ENCODE data around the gene CAMTA1. TPM values are rescaled to one million over a fixed set of nuclear protein-coding genes. Genes with fewer than 3 reads are reported as not detected.
A peak's percentile ranks its signal among the peaks of the same experiment; 100 is the strongest.

CAMTA1 gene
- total RNA-seq, 1 donor from 2014 or later, result 81.6 TPM

DNA sequence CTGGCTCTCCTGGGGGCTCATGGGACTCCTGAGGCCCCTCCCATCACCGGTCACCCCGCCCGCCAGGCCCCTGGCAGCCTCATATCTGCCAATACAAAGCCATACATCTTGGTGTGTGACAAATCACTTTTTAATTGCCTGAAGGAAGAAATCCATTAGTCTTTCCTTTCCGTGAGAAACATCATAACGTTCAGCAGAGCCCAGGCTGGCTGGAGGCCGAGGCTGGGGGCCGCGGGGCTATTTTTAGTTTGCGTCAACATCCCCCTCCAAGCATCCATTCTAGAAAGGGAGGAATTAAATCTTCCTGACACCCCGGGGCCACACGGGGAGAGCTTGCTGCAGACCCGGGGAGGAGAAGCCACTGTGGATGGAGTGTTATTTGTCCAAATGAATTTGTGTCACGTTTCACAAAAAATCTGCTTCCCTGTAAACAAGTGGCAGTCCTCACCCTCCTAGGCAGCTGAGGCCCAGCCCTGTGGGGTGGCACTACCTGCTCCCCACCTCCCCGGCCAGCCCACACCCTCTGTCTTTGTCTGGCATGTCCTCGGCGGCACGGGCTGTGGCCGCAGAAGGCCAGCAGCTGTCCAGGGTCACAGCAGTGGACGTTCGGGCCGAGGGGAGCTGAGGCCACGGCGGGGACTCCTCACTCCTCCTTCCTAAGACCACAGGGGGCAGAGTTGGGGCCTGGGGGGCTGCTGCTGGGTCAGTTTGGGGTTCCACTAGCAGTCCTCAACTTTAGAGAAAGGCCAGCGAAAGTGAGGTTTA is 749.0 kb downstream of the CAMTA1 start:
- H3K4me1 Mint-ChIP-seq (ENCODE audit: unreplicated experiment), result peaks cover 53% of the 10 kb centered on the region
- no peak for DNase-seq (ENCODE audit: extremely low spot score, unreplicated experiment)
- H3K27me3 Mint-ChIP-seq (ENCODE audit: unreplicated experiment), result no peaks in the 10 kb centered on the region

DNA sequence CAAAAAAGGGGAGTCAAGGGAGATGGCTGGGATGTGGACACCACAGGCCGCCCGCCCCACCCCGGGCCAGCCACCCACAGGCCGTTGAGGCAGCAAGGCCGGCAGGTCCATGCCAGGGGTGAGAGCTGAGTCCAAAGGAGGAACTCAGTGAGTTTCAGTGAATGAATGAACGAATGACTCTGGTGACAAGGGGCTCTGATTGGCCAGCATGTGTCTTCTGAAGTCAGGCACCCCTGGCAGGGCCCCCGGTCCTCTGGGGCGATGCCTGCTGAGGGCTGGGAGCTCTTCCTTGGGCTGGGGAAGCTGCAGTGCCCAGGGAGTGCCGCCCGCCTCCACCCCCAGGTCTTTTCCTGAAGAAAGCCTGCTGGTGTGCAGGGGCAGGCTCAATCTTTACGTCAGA is 749.8 kb downstream of the CAMTA1 start:
- Mint-ChIP-seq H3K27ac (ENCODE audit: unreplicated experiment) (peak overlapping the region; percentile 85), H3K9me3 (ENCODE audit: unreplicated experiment) (no peaks in the 10 kb centered on the region), H3K27me3 (ENCODE audit: unreplicated experiment) (no peaks in the 10 kb centered on the region), H3K4me3 (ENCODE audit: unreplicated experiment) (no peak overlapping the region), H3K4me1 (ENCODE audit: unreplicated experiment) (peaks cover 54% of the 10 kb centered on the region), H3K36me3 (ENCODE audit: unreplicated experiment) (no peaks in the 10 kb centered on the region)
- DNase-seq (ENCODE audit: extremely low spot score, unreplicated experiment), result no peak
- TF ChIP-seq, protein P1, sequence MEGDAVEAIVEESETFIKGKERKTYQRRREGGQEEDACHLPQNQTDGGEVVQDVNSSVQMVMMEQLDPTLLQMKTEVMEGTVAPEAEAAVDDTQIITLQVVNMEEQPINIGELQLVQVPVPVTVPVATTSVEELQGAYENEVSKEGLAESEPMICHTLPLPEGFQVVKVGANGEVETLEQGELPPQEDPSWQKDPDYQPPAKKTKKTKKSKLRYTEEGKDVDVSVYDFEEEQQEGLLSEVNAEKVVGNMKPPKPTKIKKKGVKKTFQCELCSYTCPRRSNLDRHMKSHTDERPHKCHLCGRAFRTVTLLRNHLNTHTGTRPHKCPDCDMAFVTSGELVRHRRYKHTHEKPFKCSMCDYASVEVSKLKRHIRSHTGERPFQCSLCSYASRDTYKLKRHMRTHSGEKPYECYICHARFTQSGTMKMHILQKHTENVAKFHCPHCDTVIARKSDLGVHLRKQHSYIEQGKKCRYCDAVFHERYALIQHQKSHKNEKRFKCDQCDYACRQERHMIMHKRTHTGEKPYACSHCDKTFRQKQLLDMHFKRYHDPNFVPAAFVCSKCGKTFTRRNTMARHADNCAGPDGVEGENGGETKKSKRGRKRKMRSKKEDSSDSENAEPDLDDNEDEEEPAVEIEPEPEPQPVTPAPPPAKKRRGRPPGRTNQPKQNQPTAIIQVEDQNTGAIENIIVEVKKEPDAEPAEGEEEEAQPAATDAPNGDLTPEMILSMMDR (IDR thresholded peaks at IDR 0.05), result no peak

More for the DNA sequence above, 749.0 kb downstream of the CAMTA1 start:
- Mint-ChIP-seq H3K4me3 (ENCODE audit: unreplicated experiment) (peak overlapping the region; percentile 35), H3K27ac (ENCODE audit: unreplicated experiment) (peak overlapping the region; percentile 85), H3K9me3 (ENCODE audit: unreplicated experiment) (no peaks in the 10 kb centered on the region), H3K36me3 (ENCODE audit: unreplicated experiment) (no peaks in the 10 kb centered on the region)
- TF ChIP-seq, protein P1 (IDR thresholded peaks at IDR 0.05), result no peak

DNA sequence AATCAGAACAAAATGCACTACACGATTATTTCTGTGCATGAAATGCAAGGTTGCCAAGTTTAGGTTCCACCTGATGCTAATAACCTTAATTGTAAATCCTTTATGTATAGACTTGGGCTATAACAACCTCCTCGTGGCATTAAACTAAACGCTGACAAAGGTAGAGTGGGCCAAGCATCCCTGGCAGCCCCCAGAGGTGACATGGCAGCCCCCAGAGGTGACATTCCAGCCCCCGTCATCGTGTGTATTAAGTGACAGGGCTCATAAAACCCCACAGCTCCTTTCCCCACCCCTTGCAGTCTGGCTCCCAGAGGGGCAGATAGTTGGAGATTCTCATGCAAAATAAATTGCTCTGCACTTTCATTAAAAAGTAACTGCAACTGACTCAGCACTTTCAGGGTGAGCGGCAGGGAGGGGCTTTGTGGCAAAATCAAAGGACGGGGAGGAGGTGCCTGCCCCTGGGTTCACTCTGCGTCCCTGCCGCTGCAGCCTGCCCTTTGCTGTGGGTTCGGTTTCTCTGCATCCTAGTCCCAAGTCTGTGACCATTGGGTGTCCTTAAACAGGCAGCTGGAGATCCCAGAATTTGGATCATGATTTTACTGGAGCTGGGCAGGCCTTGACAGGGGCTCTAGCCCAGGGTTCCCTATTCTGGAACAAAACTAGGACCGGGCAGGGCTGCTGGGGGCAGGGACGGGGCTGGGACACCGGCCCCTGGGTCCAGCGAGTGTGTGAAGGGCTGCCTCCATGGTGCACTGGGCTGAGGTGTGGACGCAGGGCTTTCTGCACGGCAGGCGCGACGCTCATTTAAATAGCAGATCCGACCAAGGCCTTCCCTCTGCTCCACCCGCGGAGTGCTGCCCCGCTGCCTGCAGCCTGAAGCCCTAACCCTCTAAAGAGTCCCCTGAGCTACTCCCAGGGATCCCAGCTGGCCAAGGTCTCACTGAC is 751.0 kb downstream of the CAMTA1 start:
- no peak overlapping the region for H3K4me3 Mint-ChIP-seq (ENCODE audit: unreplicated experiment)
- no peaks in the 10 kb centered on the region for H3K36me3 Mint-ChIP-seq (ENCODE audit: unreplicated experiment)
- DNase-seq (ENCODE audit: extremely low spot score, unreplicated experiment), result no peak
- peaks cover 54% of the 10 kb centered on the region for H3K4me1 Mint-ChIP-seq (ENCODE audit: unreplicated experiment)
- H3K9me3 Mint-ChIP-seq (ENCODE audit: unreplicated experiment), result no peaks in the 10 kb centered on the region
- TF ChIP-seq, protein P1 (IDR thresholded peaks at IDR 0.05), result no peak
- no peaks in the 10 kb centered on the region for H3K27me3 Mint-ChIP-seq (ENCODE audit: unreplicated experiment)
- no peak overlapping the region for H3K27ac Mint-ChIP-seq (ENCODE audit: unreplicated experiment)

DNA sequence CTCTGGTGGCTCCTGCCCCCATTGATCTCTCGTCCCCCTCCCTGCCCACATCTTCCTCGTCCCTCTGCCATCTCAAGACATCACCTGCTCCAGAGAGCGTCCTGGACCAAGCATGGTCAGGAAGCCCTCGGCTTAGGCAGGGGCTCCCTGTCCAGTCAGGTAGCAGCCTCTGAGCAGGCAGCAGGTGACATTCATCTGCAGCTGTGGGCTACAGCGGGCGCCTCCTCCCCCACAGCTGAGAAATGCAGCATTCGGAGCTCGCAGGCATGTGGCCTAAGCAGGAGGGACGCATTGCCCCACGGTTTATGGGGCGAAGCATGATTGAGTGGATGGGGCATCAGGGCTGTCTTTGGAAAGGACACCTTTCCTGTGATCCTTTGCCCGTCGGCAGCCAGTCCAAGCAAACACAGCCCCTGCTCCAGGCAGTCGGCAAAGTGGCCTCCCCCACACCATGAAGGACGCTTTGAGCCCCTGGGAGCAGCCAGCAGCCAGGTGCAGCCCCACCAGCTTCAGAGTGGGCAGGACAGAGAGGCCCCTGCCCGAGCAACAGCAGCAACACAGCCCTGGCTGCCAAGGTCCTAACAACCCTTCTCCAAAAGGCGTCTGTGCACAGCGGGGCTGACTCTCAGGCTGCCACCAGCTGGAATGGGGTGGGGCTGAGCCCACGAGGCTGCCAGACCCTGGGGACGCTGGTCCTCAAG is 751.8 kb downstream of the CAMTA1 start:
- Mint-ChIP-seq H3K27ac (ENCODE audit: unreplicated experiment) (no peak overlapping the region), H3K36me3 (ENCODE audit: unreplicated experiment) (no peaks in the 10 kb centered on the region), H3K9me3 (ENCODE audit: unreplicated experiment) (no peaks in the 10 kb centered on the region), H3K4me3 (ENCODE audit: unreplicated experiment) (no peak overlapping the region), H3K27me3 (ENCODE audit: unreplicated experiment) (no peaks in the 10 kb centered on the region), H3K4me1 (ENCODE audit: unreplicated experiment) (peaks cover 54% of the 10 kb centered on the region)
- TF ChIP-seq, protein P1 (IDR thresholded peaks at IDR 0.05), result no peak
- DNase-seq (ENCODE audit: extremely low spot score, unreplicated experiment), result no peak
